Medulla oblongata (tissue), 1 donor: ENCODE measurements around the gene REEP6.

Experiments
- DNase-seq: peaks from one replicate; pipeline ENCODE4 v3.0.0-alpha.2; 2015; ENCODE audit errors: extremely low spot score

The REEP6 gene

DNA sequence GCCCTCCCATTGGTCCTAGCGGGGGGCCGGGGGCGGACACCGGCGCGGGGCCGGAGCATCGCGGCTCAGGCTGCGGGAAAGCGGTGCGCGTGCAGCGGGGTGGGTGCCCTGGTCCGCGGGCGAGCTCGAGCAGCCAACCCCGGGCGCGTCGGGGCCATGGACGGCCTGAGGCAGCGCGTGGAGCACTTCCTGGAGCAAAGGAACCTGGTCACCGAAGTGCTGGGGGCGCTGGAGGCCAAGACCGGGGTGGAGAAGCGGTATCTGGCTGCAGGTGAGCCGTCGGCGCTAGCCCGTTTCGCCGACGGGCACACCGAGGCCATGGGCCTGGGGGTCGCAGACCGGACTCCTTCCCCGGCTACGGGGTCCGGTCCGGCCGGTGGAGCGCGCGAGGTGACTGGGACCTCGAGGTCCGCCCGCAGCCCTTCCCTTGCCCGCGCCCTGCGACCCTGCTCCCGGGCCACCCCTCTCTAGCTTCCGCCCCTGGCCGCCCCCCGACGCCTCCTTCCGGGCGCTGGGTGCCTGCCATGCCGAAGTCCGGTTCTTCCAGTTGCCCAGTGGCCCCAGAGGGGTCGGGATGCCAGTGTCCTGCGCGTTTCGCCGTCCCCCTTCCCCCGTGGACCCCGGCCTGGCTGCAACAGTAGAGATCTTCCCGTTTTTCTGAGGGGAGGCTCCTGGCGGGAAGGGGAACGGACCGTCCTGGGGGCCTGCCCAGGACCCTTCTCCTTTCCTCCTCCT, at the start of gene REEP6:
Gene REEP6 (plus strand): TSS at position 68 of the 735 bp plus-strand sequence. CDS start 89 bp downstream, at position 157.
- no peak for DNase-seq

DNA sequence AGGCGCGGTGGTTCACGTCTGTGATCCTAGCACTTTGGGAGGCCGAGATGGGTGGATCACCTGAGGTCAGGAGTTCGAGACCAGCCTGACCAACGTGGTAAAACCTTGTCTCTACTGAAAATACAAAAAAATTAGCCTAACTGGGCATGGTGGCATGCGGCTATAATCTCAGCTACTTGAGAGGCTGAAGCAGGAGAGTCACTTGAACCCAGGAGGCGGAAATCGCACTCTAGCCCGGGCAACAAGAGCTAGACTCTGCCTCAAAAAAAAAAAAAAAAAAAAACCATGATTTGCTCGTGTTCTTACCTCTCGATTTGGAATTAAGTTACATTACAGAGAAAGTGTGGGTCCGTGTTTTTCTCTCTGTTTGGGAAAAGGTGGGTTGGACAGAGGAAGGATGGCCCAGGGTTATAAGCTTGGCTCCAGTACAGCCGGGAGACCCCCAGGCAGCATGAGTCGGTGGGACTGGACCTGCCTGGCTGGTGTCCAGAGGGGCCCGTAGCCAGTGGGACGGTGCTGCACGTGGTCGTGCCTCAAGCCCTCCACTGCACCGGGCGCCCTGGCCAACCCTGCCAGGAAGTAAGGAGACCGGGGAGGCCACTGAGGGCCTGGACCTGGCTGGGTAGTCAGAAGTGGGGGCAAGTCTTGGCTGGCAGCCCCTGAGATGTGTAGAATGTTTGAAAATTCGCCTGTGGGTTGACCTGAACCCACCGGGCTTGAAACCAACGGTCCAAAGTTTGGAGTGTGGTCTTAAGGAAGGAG, 49.1 kb upstream of the REEP6 start:
- DNase-seq = no peak

- DNase-seq = peak; percentile 77
Observed at GRCh38 chr19:1445185-1445931, 45.6 kb upstream of the REEP6 start.

- DNase-seq = peak; percentile 58
Observed at GRCh38 chr19:1445932-1446712, 44.9 kb upstream of the REEP6 start.

- DNase-seq = peak; percentile 40
Observed at GRCh38 chr19:1446713-1447481, 44.1 kb upstream of the REEP6 start.

- no peak for DNase-seq
Observed at GRCh38 chr19:1447504-1447903, 43.5 kb upstream of the REEP6 start.

DNA sequence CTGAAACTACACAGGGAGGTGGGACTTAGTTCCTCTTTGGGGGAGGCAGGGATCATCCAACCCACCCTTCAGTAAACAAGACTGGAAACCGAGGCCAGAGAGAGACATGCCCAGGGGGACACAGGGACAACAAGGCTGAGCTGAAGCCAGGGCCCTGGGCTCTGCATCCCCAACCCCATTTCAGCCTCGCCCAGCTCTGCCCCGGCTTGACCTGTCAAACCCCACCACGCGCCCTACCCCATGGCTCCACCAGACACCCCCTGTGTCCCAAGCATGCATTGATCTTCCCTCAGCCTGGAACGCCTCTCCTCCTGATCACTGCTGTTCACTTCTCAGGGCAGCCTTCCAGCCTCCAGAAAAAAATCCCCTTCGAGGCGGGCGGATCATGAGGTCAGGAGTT, 43.0 kb upstream of the REEP6 start:
- no peak for DNase-seq

GRCh38 chr19:1449467-1450442, 41.2 kb upstream of the REEP6 start, which contains the start of gene APC2:
TSS of gene APC2 (plus strand) at chr19:1450121. CDS start at chr19:1453002, 2,881 bp downstream.
- DNase-seq = peak; percentile 89

- peak; percentile 77 for DNase-seq
Observed at GRCh38 chr19:1450735-1451731, 39.9 kb upstream of the REEP6 start.

GRCh38 chr19:1451916-1452801, 38.8 kb upstream of the REEP6 start:
- peak; percentile 87 for DNase-seq

- DNase-seq = no peak
Observed at GRCh38 chr19:1452802-1453524, 38.0 kb upstream of the REEP6 start.

DNA sequence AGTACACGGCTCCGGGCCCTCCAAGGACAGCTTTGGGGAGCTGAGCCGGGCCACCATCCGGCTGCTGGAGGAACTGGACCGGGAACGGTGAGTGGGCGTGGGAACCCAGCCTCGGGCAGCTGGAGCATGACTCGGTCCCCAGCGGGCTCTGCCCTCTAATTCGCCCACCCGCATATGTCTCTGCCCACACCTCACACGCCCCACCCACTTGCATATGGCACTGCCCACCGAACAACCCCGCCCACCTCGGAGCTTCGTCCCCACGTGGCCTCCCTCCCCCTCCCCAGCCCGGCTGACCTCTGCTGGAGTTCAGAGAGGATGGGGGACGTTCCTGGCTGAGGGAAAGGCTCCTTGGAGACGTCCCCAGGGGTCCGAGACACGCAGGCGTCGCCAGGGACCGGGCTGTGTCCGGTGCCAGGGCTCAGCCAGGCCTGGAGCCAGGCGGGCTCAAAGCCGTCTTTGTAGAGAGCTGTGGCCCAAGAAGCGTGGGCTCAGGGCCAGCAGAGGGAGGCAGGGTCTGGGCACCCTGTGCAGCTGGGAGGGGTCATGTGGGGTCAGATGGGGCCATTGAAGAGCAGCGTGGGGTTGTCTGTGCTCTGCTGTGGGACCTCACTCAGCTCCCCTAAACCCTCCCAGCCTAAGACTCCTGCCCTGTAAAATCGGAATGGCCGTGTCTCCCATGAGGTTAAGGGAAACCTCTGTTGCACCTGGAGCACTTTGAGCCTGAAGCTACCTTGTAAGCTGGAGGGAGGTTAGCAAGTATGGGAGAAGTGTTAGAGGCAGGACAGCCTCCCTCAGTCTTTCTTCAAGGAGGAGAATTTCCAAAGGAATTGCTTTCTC, 37.2 kb upstream of the REEP6 start:
- DNase-seq = peak; percentile 98

- no peak for DNase-seq
Observed at GRCh38 chr19:1455002-1455335, 36.0 kb upstream of the REEP6 start.

DNA sequence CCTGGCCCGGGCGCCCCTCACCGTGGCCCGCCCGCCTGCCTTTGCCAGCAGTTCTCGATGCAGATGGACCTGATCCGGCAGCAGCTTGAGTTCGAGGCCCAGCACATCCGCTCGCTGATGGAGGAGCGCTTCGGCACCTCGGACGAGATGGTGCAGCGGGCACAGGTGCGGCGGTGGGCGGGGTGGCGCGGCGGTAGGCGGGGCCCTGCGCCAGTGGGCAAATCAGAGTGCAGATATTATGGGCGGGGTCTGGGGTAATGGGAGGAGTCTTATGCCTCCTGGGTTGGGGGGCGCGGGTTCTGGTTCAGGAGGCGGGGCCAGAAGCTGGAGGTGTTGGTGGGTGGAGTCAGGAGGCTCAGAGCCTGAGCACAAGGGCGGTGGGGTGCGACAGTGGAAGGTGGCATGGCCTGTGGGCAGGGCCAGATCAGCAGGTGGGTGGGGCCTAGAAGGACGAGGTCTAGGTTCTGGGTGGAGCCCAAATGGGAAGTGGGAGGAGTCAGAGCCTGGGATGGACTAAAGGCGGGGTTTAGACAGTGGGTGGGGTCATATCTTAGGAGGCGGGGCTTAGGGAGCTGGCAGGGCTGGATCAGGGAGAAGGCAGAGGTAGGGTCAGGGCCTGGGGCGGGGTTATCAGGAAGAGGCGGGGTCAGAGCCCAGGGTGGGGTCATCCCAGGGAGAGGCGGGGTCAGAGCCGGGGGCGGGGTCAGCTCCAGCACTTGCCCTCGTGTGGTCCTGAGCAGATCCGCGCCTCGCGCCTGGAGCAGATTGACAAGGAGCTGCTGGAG, 35.5 kb upstream of the REEP6 start:
- peak; percentile 58 for DNase-seq
